ENCODE data around the gene SCNN1G. TPM values are rescaled to one million over a fixed set of nuclear protein-coding genes. Genes with fewer than 3 reads are reported as not detected.
"Not testable (repeated sequence)": the region's sequence is repeated elsewhere in the genome, so short reads cannot be mapped to it uniquely, and the experiment has no call there.

SCNN1G gene
- total RNA-seq, 1 donor from 2014 or later: not detected

- DNase-seq (ENCODE audit: low spot score): no peak
- Mint-ChIP-seq H3K4me3 (ENCODE audit: unreplicated experiment) (no peak overlapping the region), H3K36me3 (ENCODE audit: low read depth, unreplicated experiment) (peaks cover 5% of the 10 kb centered on the region), H3K27ac (ENCODE audit: unreplicated experiment) (no peak overlapping the region), H3K27me3 (ENCODE audit: unreplicated experiment) (peaks cover 9% of the 10 kb centered on the region), H3K4me1 (ENCODE audit: unreplicated experiment) (peaks cover 34% of the 10 kb centered on the region), H3K9me3 (ENCODE audit: unreplicated experiment) (no peaks in the 10 kb centered on the region)
- no peak for TF ChIP-seq CTCF (IDR thresholded peaks at IDR 0.05; ENCODE audit: unreplicated experiment)
Observed at GRCh38 chr16:23143391-23143790, 39.2 kb upstream of the SCNN1G start.

GRCh38 chr16:23144393-23144792, 38.2 kb upstream of the SCNN1G start:
- H3K9me3 Mint-ChIP-seq (ENCODE audit: unreplicated experiment); DNase-seq (ENCODE audit: low spot score); H3K4me3 Mint-ChIP-seq (ENCODE audit: unreplicated experiment); H3K36me3 Mint-ChIP-seq (ENCODE audit: low read depth, unreplicated experiment); H3K27me3 Mint-ChIP-seq (ENCODE audit: unreplicated experiment); H3K27ac Mint-ChIP-seq (ENCODE audit: unreplicated experiment): not testable (repeated sequence)
- H3K4me1 Mint-ChIP-seq (ENCODE audit: unreplicated experiment): peaks cover 34% of the 10 kb centered on the region

GRCh38 chr16:23145186-23145585, 37.4 kb upstream of the SCNN1G start:
- TF ChIP-seq CTCF (IDR thresholded peaks at IDR 0.05; ENCODE audit: unreplicated experiment): no peak
- Mint-ChIP-seq H3K4me3 (ENCODE audit: unreplicated experiment) (peak overlapping the region; percentile 23), H3K4me1 (ENCODE audit: unreplicated experiment) (peaks cover 40% of the 10 kb centered on the region), H3K27me3 (ENCODE audit: unreplicated experiment) (peaks cover 12% of the 10 kb centered on the region), H3K9me3 (ENCODE audit: unreplicated experiment) (peaks cover 6% of the 10 kb centered on the region), H3K36me3 (ENCODE audit: low read depth, unreplicated experiment) (peaks cover 11% of the 10 kb centered on the region), H3K27ac (ENCODE audit: unreplicated experiment) (peak overlapping the region; percentile 39)
- DNase-seq (ENCODE audit: low spot score): no peak

- Mint-ChIP-seq H3K36me3 (ENCODE audit: low read depth, unreplicated experiment) (peaks cover 11% of the 10 kb centered on the region), H3K9me3 (ENCODE audit: unreplicated experiment) (peaks cover 6% of the 10 kb centered on the region), H3K4me1 (ENCODE audit: unreplicated experiment) (peaks cover 40% of the 10 kb centered on the region), H3K27me3 (ENCODE audit: unreplicated experiment) (peaks cover 12% of the 10 kb centered on the region), H3K27ac (ENCODE audit: unreplicated experiment) (peak overlapping the region; percentile 67), H3K4me3 (ENCODE audit: unreplicated experiment) (no peak overlapping the region)
- no peak for TF ChIP-seq CTCF (IDR thresholded peaks at IDR 0.05; ENCODE audit: unreplicated experiment)
- no peak for DNase-seq (ENCODE audit: low spot score)
Observed at GRCh38 chr16:23145608-23146007, 36.9 kb upstream of the SCNN1G start.

- peak overlapping the region; percentile 97 for H3K4me3 Mint-ChIP-seq (ENCODE audit: unreplicated experiment)
- H3K9me3 Mint-ChIP-seq (ENCODE audit: unreplicated experiment): peaks cover 6% of the 10 kb centered on the region
- peaks cover 14% of the 10 kb centered on the region for H3K27me3 Mint-ChIP-seq (ENCODE audit: unreplicated experiment)
- H3K27ac Mint-ChIP-seq (ENCODE audit: unreplicated experiment): peak overlapping the region; percentile 93
- no peak for DNase-seq (ENCODE audit: low spot score)
- H3K36me3 Mint-ChIP-seq (ENCODE audit: low read depth, unreplicated experiment): peaks cover 11% of the 10 kb centered on the region
- no peak for TF ChIP-seq CTCF (IDR thresholded peaks at IDR 0.05; ENCODE audit: unreplicated experiment)
- peaks cover 40% of the 10 kb centered on the region for H3K4me1 Mint-ChIP-seq (ENCODE audit: unreplicated experiment)
Observed at GRCh38 chr16:23146877-23147601, 35.5 kb upstream of the SCNN1G start.
